Measurements from ENCODE around the gene MALAT1. TPM values are rescaled to one million over a fixed set of nuclear protein-coding genes. Genes with fewer than 3 reads are reported as not detected.

MALAT1 gene
- total and polyA plus RNA-seq, 10 of the 15 experiments (the other 5 are each of a cell fraction or from before 2014, with no cell fraction given), result 448 to 8,160 (median 2,019) TPM

- TF ChIP-seq REST (IDR thresholded peaks at IDR 0.05; ENCODE audit: low read depth, low read length) (peak; percentile 35; the same call in 1 of the 2 replicates), HCFC1 (IDR thresholded peaks at IDR 0.05; ENCODE audit: low read length) (no peak; the same call in 1 of the 2 replicates), ZNF274 (IDR thresholded peaks at IDR 0.05; ENCODE audit: insufficient read depth, insufficient read length) (no peak), SRF (IDR thresholded peaks at IDR 0.05; ENCODE audit: low read depth in 2 of 2, low read length in 2 of 2) (no peak; a peak in 1 of 4 replicates), SREBF2 (IDR thresholded peaks at IDR 0.05; ENCODE audit: low read length) (no peak), POLR2A (IDR thresholded peaks at IDR 0.05; ENCODE audit: low read depth, low read length) (peak; percentile 69), ZBED1 (IDR thresholded peaks at IDR 0.05; ENCODE audit: borderline replicate concordance) (no peak; the same call in none of the 2 replicates), ZSCAN29 (IDR thresholded peaks at IDR 0.05) (no peak), CBX3 (IDR thresholded peaks at IDR 0.05; ENCODE audit: borderline replicate concordance, low read depth) (no peak), EP300 (IDR thresholded peaks at IDR 0.05; ENCODE audit: borderline replicate concordance in 1 of 2, control insufficient read depth in 1 of 2, low read depth in 2 of 2, low read length in 2 of 2) (peak; percentile 86 to 98), SP1 (IDR thresholded peaks at IDR 0.05; ENCODE audit: low read depth, low read length) (peak; percentile 86), MEF2A (IDR thresholded peaks at IDR 0.05; ENCODE audit: insufficient read depth, low read depth, low read length) (peak; percentile 90), YBX1 (IDR thresholded peaks at IDR 0.05) (no peak), MXI1 (IDR thresholded peaks at IDR 0.05; ENCODE audit: low read depth, low read length) (peak; percentile 20; the same call in 1 of the 2 replicates), JUND (IDR thresholded peaks at IDR 0.05; ENCODE audit: low read depth, low read length) (no peak), ZBTB4 (CRISPR knock-in tag; IDR thresholded peaks at IDR 0.05) (no peak), NFYB (IDR thresholded peaks at IDR 0.05; ENCODE audit: insufficient read depth, low read depth, low read length) (no peak), POLR2AphosphoS5 (IDR thresholded peaks at IDR 0.05; ENCODE audit: low read length) (peak; percentile 79), E2F8 (IDR thresholded peaks at IDR 0.05; ENCODE audit: low read depth, partially characterized antibody) (peak; percentile 56), PML (IDR thresholded peaks at IDR 0.05; ENCODE audit: low read length) (no peak), MYC (IDR thresholded peaks at IDR 0.05; ENCODE audit: insufficient read depth, insufficient read length, insufficient replicate concordance, low read length, severe bottlenecking) (peak; percentile 78)
Measured at GRCh38 chr11:65497141-65498041, 1.5 kb upstream of the MALAT1 start (continued).

Data from GM12878 (cell line).